ENCODE measurements around the gene ABCD4. TPM values are rescaled to one million over a fixed set of nuclear protein-coding genes. Genes with fewer than 3 reads are reported as not detected.

The ABCD4 gene
- total and polyA plus RNA-seq, 2 experiments from 2014 or later = 60.5 to 73.1 TPM

DNA sequence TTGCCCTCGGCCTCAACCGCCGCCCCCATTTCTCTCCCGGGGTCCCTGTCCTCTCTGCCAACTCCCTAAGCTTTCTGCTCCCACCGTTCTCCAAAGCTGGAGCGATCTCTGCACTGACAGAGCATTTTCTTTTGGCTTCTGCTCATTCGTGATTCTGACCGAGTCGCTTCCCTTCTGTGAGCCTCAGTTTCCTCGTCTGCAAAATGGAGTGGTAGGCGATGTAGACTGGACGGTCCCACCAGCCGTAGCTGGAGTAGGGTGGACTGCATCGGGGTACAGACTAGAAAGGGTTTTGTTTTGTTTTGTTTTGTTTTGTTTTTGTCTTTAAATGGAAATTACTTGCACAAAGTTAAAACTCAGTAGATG is 61.1 kb downstream of the ABCD4 start:
- TF ChIP-seq EZH2 (IDR thresholded peaks at IDR 0.05; ENCODE audit: low read depth, unreplicated experiment) = peak; percentile 97
- peak; percentile 23 for TF ChIP-seq EZH2phosphoT487 (IDR thresholded peaks at IDR 0.05; ENCODE audit: unreplicated experiment)
- no peak for TF ChIP-seq REST (IDR thresholded peaks at IDR 0.05; ENCODE audit: unreplicated experiment)
- TF ChIP-seq, protein P1, sequence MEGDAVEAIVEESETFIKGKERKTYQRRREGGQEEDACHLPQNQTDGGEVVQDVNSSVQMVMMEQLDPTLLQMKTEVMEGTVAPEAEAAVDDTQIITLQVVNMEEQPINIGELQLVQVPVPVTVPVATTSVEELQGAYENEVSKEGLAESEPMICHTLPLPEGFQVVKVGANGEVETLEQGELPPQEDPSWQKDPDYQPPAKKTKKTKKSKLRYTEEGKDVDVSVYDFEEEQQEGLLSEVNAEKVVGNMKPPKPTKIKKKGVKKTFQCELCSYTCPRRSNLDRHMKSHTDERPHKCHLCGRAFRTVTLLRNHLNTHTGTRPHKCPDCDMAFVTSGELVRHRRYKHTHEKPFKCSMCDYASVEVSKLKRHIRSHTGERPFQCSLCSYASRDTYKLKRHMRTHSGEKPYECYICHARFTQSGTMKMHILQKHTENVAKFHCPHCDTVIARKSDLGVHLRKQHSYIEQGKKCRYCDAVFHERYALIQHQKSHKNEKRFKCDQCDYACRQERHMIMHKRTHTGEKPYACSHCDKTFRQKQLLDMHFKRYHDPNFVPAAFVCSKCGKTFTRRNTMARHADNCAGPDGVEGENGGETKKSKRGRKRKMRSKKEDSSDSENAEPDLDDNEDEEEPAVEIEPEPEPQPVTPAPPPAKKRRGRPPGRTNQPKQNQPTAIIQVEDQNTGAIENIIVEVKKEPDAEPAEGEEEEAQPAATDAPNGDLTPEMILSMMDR (conservative IDR thresholded peaks at IDR 0.05; ENCODE audit: low read depth in 2 of 2) = no peak
- peak overlapping the region; percentile 95 for H2AFZ ChIP-seq
- 0 out of 2 replicates have a peak, but pooled peaks cover 8% of the 10 kb centered on the region for H4K20me1 ChIP-seq (replicated peaks; ENCODE audit: insufficient read depth)
- no peaks in the 10 kb centered on the region for H3K79me2 ChIP-seq (replicated peaks; ENCODE audit: insufficient read depth)
- Mint-ChIP-seq H3K27ac (no peak overlapping the region), H3K4me1 (peaks cover 51% of the 10 kb centered on the region), H3K36me3 (ENCODE audit: low read depth) (peaks cover 2% of the 10 kb centered on the region; the same call in 1 of the 3 replicates), H3K4me3 (peak overlapping the region; percentile 69), H3K9me3 (peaks cover 8% of the 10 kb centered on the region), H3K27me3 (ENCODE audit: insufficient read depth, low read depth, poor library complexity) (peaks cover 92% of the 10 kb centered on the region)
- H3K4me3 ChIP-seq = peak overlapping the region; percentile 69
- no peaks in the 10 kb centered on the region for H3K36me3 ChIP-seq (ENCODE audit: insufficient read depth)
- peaks cover 87% of the 10 kb centered on the region for H3K27me3 ChIP-seq (ENCODE audit: insufficient read depth)
- peak overlapping the region; percentile 91 for H3K4me2 ChIP-seq
- no peaks in the 10 kb centered on the region for H3K9me2 ChIP-seq (ENCODE audit: insufficient read depth)
- no peak for ATAC-seq
- peaks cover 17% of the 10 kb centered on the region; the same call in 1 of the 2 replicates for H3F3A ChIP-seq (replicated peaks; ENCODE audit: low read depth)
- H3K27ac ChIP-seq (ENCODE audit: low read depth) = no peak overlapping the region
- peaks cover 45% of the 10 kb centered on the region for H3K4me1 ChIP-seq (ENCODE audit: insufficient read depth)
- DNase-seq (ENCODE audit: low spot score) = no peak

GRCh38 chr14:74240794-74241651 is 61.7 kb downstream of the ABCD4 start:
- H2AFZ ChIP-seq = peak overlapping the region; percentile 95
- H3K27me3 Mint-ChIP-seq (ENCODE audit: insufficient read depth, low read depth, poor library complexity) = peaks cover 87% of the 10 kb centered on the region
- ATAC-seq = peak; percentile 27
- peaks cover 17% of the 10 kb centered on the region; the same call in 1 of the 2 replicates for H3F3A ChIP-seq (replicated peaks; ENCODE audit: low read depth)
- peaks cover 8% of the 10 kb centered on the region for H3K9me3 Mint-ChIP-seq
- H3K36me3 Mint-ChIP-seq (ENCODE audit: low read depth) = peaks cover 2% of the 10 kb centered on the region; the same call in 1 of the 3 replicates
- H3K9me2 ChIP-seq (ENCODE audit: insufficient read depth) = no peaks in the 10 kb centered on the region
- H3K79me2 ChIP-seq (replicated peaks; ENCODE audit: insufficient read depth) = no peaks in the 10 kb centered on the region
- DNase-seq (ENCODE audit: low spot score) = peak; percentile 57
- peak overlapping the region; percentile 69 for H3K4me3 ChIP-seq
- peaks cover 87% of the 10 kb centered on the region for H3K27me3 ChIP-seq (ENCODE audit: insufficient read depth)
- no peak overlapping the region for H3K27ac ChIP-seq (ENCODE audit: low read depth)
- H4K20me1 ChIP-seq (replicated peaks; ENCODE audit: insufficient read depth) = 0 out of 2 replicates have a peak, but pooled peaks cover 8% of the 10 kb centered on the region
- H3K4me2 ChIP-seq = peak overlapping the region; percentile 91
- H3K4me3 Mint-ChIP-seq = peak overlapping the region; percentile 69
- peaks cover 45% of the 10 kb centered on the region for H3K4me1 Mint-ChIP-seq
- H3K27ac Mint-ChIP-seq = no peak overlapping the region
- H3K4me1 ChIP-seq (ENCODE audit: insufficient read depth) = peaks cover 39% of the 10 kb centered on the region
- no peaks in the 10 kb centered on the region for H3K36me3 ChIP-seq (ENCODE audit: insufficient read depth)
- TF ChIP-seq EZH2 (IDR thresholded peaks at IDR 0.05; ENCODE audit: low read depth, unreplicated experiment) (peak; percentile 88), ZNF462 (CRISPR knock-in tag; IDR thresholded peaks at IDR 0.05) (no peak), EZH2phosphoT487 (IDR thresholded peaks at IDR 0.05; ENCODE audit: unreplicated experiment) (peak; percentile 99)
